ENCODE measurements around the gene KRT35.

- TF ChIP-seq CTCF (conservative IDR thresholded peaks at IDR 0.05 in 1 of 2, IDR thresholded peaks at IDR 0.05 in 1 of 2; ENCODE audit: low read depth in 1 of 2, low read length in 2 of 2) (peak; percentile 57 to 75), EZH2 (IDR thresholded peaks at IDR 0.05; ENCODE audit: low read length, missing control alignments) (no peak)
Measured at GRCh38 chr17:41496803-41497484, 16.0 kb upstream of the KRT35 start.
